ENCODE data around the gene BEST4.
"Not testable (repeated sequence)": the region's sequence is repeated elsewhere in the genome, so short reads cannot be mapped to it uniquely, and the experiment has no call there.

The BEST4 gene

GRCh38 chr1:44788120-44788860 is at the start of gene BEST4:
TSS of gene BEST4 (minus strand) at chr1:44788170. CDS start at chr1:44787705, 465 bp downstream.
- no peak for DNase-seq (ENCODE audit: low read depth in 2 of 2)

- peak; percentile 77 to 83 for DNase-seq (ENCODE audit: low read depth in 2 of 2)
These were observed 48.0 kb upstream of the BEST4 start for GRCh38 chr1:44835738-44836675.

GRCh38 chr1:44834328-44834727 is 46.4 kb upstream of the BEST4 start:
- DNase-seq (ENCODE audit: low read depth in 2 of 2): no peak

DNA sequence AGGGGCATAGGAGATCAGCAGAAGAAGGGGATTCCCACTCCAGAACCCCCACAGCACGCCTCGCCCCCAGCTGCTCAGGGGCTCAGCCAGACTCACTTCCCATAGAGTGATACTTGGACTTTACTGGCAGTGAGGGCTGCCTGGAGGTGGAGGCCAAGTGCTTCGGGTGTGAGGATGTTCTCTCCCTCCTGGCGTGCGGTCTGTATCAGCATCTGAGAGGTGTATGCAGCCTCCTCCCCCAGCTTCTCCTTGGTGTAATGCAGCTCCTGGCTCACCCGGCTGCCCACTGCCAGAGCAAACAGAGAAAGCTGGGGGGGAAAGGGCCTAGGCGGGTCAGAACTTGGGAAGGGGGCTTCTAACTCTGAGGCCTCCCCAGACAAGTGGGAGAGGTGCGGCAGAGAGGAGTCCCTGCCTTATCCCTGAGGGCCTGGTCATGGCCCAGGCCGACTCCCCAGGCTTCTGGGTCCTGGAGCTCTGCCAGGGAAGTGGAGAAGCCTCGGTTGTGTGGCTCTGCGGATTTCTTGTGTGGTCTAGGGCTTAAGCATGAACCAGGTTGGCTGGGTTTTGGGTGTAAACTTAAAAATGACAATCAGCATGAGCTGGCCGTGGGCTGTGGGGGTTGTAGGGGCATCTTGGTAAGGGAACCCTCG is 44.2 kb upstream of the BEST4 start:
- DNase-seq (ENCODE audit: low read depth in 2 of 2): no peak

- DNase-seq (ENCODE audit: low read depth in 2 of 2): no peak
These were observed 43.5 kb upstream of the BEST4 start for GRCh38 chr1:44831516-44831915.

GRCh38 chr1:44830900-44831304 is 42.9 kb upstream of the BEST4 start:
- no peak for DNase-seq (ENCODE audit: low read depth in 2 of 2)

- no peak for DNase-seq (ENCODE audit: low read depth in 2 of 2)
These were observed 41.8 kb upstream of the BEST4 start for GRCh38 chr1:44829506-44830384.

DNA sequence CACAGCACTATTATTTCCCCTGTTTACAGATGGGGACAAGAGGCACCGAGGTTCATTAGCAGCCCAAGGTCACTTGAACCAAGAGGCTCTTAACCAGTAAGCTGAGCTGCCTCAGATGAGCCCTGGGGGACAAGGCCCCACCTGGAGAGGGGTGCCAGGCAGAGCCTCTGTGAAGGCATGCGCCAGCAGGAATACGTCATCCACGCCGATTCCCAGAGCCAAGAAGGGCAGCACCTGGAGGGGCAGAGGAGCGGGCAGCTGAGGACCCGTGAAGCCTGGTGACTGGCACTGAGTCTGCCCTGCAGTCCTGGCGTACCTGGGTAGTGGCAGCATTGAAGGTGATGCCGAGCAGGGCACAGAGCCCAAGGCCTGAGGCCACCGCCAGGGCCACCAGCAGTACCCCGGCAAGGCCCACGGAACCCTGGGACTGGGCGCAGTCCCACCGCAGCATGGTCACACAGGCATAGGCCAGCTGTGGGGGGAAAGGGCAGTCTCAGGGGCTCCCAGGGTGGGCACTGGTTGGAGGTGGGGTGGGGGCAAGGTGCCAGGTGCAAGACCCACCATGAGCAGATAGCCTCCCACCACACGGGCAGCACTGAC is 41.0 kb upstream of the BEST4 start:
- DNase-seq (ENCODE audit: low read depth in 2 of 2): no peak

DNA sequence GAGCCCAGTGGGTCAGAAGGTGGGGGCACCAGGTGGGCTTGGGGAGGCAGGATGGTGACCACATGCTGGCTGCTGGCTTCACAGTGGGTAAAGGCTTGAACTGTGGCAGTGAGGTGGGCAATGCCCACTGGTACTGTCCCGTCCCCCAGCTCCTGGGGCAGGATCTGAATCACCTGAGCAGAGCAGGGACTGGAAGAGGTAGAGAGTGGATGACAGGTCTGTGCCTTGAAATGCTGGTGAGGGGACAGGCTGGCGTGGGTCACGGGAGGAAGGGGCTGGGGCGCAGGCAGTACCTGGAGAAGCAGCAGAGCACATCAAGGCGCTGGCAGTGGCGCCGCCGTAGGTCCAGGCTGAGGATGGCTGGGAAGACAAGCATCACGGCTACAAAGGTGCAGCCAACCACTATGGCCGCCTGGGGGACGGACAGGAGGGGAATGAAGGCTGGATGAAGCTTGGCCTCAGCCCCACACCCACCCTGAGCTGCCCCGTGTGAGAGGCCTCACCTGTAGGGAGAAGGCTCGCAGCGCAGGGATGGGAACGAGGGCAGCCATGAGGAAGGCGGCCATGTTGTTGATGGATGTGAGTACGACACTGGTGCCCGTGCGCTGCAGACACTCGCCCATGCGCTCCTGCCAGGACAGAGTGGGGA is 40.2 kb upstream of the BEST4 start:
- no peak for DNase-seq (ENCODE audit: low read depth in 2 of 2)

DNA sequence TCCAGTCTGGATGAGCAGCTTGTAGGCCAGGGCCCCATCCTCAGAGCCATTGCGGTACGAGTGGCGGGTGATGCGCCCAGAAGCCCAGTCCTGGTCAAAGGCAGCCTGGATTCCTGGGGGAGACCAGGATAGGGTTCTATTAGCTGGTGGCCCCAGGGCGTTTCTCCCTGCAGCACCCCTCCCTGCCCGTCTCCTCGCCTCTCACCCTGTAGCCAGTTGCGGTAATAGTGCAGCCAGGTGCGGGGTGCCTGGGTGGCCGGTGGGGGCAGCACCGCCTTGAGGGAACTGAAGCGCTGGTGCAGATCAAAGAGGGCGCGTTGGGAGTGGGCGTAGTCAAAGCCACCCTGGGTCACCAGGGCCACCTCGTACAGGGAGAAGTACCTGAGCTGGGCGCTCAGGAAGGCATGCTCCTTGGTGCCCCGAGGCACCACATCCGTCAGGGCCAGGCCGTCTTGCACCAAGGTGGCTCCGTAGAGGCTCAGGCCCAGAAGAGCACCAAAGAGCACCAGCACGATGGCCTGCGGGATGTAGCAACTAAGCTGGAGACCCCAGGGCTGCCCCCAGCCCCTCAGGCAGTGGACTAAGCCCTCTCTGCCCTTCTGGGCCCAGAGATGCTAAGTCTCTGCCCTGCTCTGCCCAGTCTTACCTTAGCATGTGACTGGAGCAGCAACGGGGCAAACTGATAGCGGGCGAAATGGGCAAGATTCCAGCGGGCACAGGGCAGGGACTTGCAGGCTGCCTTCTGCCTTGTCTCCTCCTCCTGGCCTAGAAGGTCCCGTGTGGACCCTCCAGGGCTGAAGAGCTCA is 39.4 kb upstream of the BEST4 start:
- no peak for DNase-seq (ENCODE audit: low read depth in 2 of 2)

DNA sequence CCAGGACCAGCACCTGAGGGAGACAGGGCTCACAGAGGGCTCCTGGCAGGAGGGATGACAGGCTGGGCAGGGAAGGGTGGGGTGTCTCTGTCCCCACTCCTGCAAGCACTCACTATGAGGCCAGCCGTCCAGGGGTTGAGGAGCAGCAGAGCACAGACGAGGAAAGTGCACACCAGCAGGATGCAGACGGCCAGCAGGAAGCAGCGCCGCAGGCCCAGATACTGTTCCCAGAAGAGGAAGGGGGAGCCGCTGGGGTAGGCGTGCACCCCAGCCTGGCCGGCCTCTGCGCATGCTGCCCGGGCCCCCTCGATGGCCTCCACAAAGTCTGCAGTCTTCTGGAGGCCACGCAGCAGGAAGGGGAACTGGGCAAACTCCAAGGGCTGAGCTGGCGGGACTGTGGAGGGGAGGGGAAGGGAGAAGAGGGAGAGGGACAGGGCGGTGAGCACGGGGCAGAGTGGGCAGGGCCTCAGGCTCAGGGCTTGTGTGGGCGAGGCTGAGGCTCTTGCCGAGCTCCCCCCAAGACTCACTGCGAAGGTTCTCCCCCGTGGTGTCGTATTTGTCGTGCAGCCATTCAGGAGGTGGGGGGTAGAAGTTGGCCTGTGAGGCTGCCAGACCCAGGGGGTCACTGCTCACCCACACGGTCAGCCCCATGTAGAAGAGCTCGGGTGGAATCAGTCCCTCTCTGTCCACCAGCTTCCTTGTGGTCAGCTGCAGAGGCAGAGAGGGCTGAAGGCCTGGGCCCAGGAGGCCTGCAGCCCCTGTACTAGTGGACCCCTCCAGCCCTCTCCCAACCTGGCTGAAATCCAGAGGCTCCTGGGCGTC is 38.6 kb upstream of the BEST4 start:
- no peak for DNase-seq (ENCODE audit: low read depth in 2 of 2)

GRCh38 chr1:44824392-44824791 is 36.4 kb upstream of the BEST4 start:
- not testable (repeated sequence) for DNase-seq (ENCODE audit: low read depth in 2 of 2)

DNA sequence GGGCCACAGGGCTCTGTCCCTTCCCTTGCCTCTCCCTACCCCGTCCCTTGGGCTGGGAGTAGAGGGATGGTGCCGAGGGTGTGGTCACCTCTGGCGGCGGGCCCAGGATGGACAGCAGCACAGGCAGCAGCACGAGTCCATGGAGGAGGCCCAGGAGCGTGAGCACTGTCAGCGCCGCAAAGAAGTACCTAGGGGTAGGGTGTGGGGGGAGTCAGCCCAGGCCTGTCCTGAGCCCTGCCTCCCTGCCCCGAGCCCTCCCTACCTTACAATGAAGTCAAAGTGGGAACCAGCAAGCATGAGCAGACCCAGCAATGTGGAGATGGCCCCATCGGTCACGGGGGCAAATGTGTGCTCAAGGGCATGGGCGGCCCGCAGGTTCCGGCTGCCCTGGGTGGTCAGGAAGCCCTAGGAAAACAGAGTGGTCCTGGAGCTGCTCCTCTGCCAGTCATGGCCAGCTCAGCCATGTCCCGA is 35.0 kb upstream of the BEST4 start:
- no peak for DNase-seq (ENCODE audit: low read depth in 2 of 2)

GRCh38 chr1:44822131-44822701 is 34.2 kb upstream of the BEST4 start:
- no peak for DNase-seq (ENCODE audit: low read depth in 2 of 2)

DNA sequence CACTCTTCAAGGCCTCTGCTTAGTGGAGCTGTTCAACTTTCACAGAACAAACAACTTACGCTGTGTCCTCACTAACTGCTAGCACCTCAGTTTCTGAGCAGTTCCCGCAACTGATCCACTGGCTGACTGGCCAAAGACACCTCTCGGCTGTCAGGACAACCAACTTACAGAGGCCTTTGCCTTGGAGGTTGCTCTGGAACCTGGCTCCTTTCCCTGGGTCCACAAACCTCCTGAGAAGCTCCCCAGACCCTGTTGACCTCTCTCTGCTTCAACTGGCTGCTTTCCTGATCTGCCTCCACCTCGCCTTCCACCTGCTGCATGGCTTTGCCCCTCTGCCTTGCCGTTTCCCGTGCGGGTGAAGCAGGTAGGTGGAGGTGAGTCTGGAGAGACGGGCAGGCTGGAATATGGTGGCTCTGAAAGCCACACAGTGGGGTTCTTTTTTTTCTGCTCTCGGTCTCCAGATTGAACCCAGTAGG is 33.3 kb upstream of the BEST4 start:
- DNase-seq (ENCODE audit: low read depth in 2 of 2): no peak

- no peak for DNase-seq (ENCODE audit: low read depth in 2 of 2)
These were observed 32.6 kb upstream of the BEST4 start for GRCh38 chr1:44820328-44821239.

All from stimulated activated CD8-positive, alpha-beta memory T cell treated with anti-CD3 and anti-CD28 coated beads, Interleukin-2, amount 100 ng/mL, for 48 hours (primary cell).